SK-N-SH (cell line): ENCODE results near the gene ALG6. TPM values are rescaled to one million over a fixed set of nuclear protein-coding genes. Genes with fewer than 3 reads are reported as not detected.

Experiments
- CTCF ChIA-PET: fragments of 300-600, 350-600 bp; formaldehyde crosslinking; extraction: SDS; loops from one replicate; lab custom pipeline; 2021; lab: Yijun Ruan, JAX
- POLR2A ChIA-PET: fragments of 350-600 bp; sonication (Branson Sonifier 250); formaldehyde crosslinking; extraction: SDS; loops from one replicate; lab custom pipeline; 2020; ENCODE audit warnings: antibody characterized with exemption, inconsistent platforms; lab: Yijun Ruan, JAX
- DNase-seq: peaks from one replicate; pipeline ENCODE4 v3.0.0; 2012
- H2AFZ ChIP-seq: fragments of 200-600 bp; sonication (generic); 2 replicates; pipeline ENCODE4 v1.8.1; 2016; ENCODE audit warnings: antibody characterized with exemption, mild to moderate bottlenecking, low read depth
- H3F3A ChIP-seq: fragments of 200-600 bp; sonication (generic); replicated peaks from 2 replicates; pipeline ENCODE3; 2016; ENCODE audit warnings: antibody characterized with exemption, mild to moderate bottlenecking; ENCODE audit not compliant: insufficient read depth
- H3K27ac ChIP-seq, 2 experiments: fragments of 200-500 bp in 1 of 2; fragments of 200-600 bp in 1 of 2; sonication (Bioruptor generic) in 1 of 2; sonication (generic), shearing (Covaris generic) in 1 of 2; 2 replicates each; pipeline versions ENCODE4 v1.5.1 to v1.6.1; 2014 to 2016; ENCODE audit warnings: low read depth in 2 of 2, inconsistent platforms in 1 of 2, low read length in 1 of 2, mild to moderate bottlenecking in 1 of 2, mixed read lengths in 1 of 2
- H3K27me3 ChIP-seq: fragments of 200-600 bp; sonication (generic), shearing (Covaris generic); 2 replicates; pipeline ENCODE4 v1.6.1; 2016; ENCODE audit warnings: mixed run types; ENCODE audit not compliant: insufficient read depth
- H3K36me3 ChIP-seq, 2 experiments: fragments of 200-500 bp in 1 of 2; fragments of 200-600 bp in 1 of 2; sonication (Bioruptor generic) in 1 of 2; sonication (generic) in 1 of 2; replicated peaks in 1 of 2; 2 replicates each; pipeline versions ENCODE3 to v1.5.1; 2014 to 2016; ENCODE audit warnings: low read length in 1 of 2, mild to moderate bottlenecking in 1 of 2; ENCODE audit not compliant: insufficient read depth in 2 of 2, control insufficient read depth in 1 of 2
- H3K4me1 ChIP-seq, 2 experiments: fragments of 200-500 bp in 1 of 2; fragments of 200-600 bp in 1 of 2; sonication (Bioruptor generic) in 1 of 2; sonication (generic), shearing (Covaris generic) in 1 of 2; 2 replicates each; pipeline versions ENCODE4 v1.5.1 to v1.6.1; 2014 to 2016; ENCODE audit warnings: low read depth in 1 of 2, low read length in 1 of 2, mixed run types in 1 of 2; ENCODE audit not compliant: insufficient read depth in 2 of 2, control insufficient read depth in 1 of 2
- H3K4me2 ChIP-seq: fragments of 200-600 bp; sonication (generic), shearing (Covaris generic); 2 replicates; pipeline ENCODE4 v1.6.1; 2017; ENCODE audit warnings: mixed run types
- H3K4me3 ChIP-seq, 2 experiments: fragments of 200-500 bp in 1 of 2; fragments of 200-600 bp in 1 of 2; sonication (Bioruptor generic) in 1 of 2; sonication (generic), shearing (Covaris generic) in 1 of 2; 2 replicates each; pipeline versions ENCODE4 v1.5.1 to v1.8.1; 2014 to 2016; ENCODE audit warnings: low read depth in 2 of 2, inconsistent platforms in 1 of 2, low read length in 1 of 2, mild to moderate bottlenecking in 1 of 2, mixed read lengths in 1 of 2, moderate library complexity in 1 of 2
- H3K79me2 ChIP-seq: fragments of 200-600 bp; sonication (generic); 2 replicates; pipeline ENCODE4 v1.8.1; 2017; ENCODE audit warnings: mild to moderate bottlenecking; ENCODE audit not compliant: insufficient read depth
- H3K9ac ChIP-seq: fragments of 200-600 bp; sonication (generic); 2 replicates; pipeline ENCODE4 v1.6.1; 2017; ENCODE audit warnings: mixed run types
- H3K9me2 ChIP-seq: fragments of 200-600 bp; sonication (generic); 2 replicates; pipeline ENCODE4 v1.6.1; 2017; ENCODE audit warnings: mixed run types
- H3K9me3 ChIP-seq: fragments of 200-600 bp; sonication (generic); 2 replicates; pipeline ENCODE4 v1.6.1; 2017; ENCODE audit warnings: mixed run types, mild to moderate bottlenecking, moderate library complexity
- H4K20me1 ChIP-seq: fragments of 200-600 bp; sonication (generic); 2 replicates; pipeline ENCODE4 v1.6.1; 2017; ENCODE audit warnings: mild to moderate bottlenecking, mixed run types; ENCODE audit not compliant: insufficient read depth
- CHD2 ChIP-seq: fragments of 150-350 bp; IDR thresholded peaks from 2 replicates; pipeline ENCODE4 v1.6.1; 2018; ENCODE audit warnings: low read length; ENCODE audit not compliant: partially characterized antibody
- CTCF ChIP-seq: fragments of 200-600 bp; sonication (generic); IDR thresholded peaks from 2 replicates; pipeline ENCODE4 v1.6.1; 2017; ENCODE audit warnings: antibody characterized with exemption, mild to moderate bottlenecking, moderate library complexity
- EZH2phosphoT487 ChIP-seq: fragments of 200-600 bp; sonication (generic); IDR thresholded peaks from 2 replicates; pipeline ENCODE4 v1.6.1; 2017; ENCODE audit warnings: low read depth, mixed run types, mild to moderate bottlenecking, antibody characterized with exemption, moderate library complexity, borderline replicate concordance
- FOSL2 ChIP-seq: IDR thresholded peaks from 2 replicates; pipeline ENCODE4 v1.4.0; 2012; ENCODE audit warnings: low read depth, mild to moderate bottlenecking, moderate library complexity, borderline replicate concordance
- FOXM1 ChIP-seq: IDR thresholded peaks from 2 replicates; pipeline ENCODE4 v1.4.0; 2012; ENCODE audit warnings: low read depth, mild to moderate bottlenecking
- GABPA ChIP-seq: IDR thresholded peaks from 2 replicates; pipeline ENCODE4 v1.4.0; 2012; ENCODE audit warnings: low read depth, mild to moderate bottlenecking
- GATA2 ChIP-seq: sonication (generic); formaldehyde crosslinking; IDR thresholded peaks from 2 replicates; pipeline ENCODE4 v1.5.0; 2020; ENCODE audit warnings: mild to moderate bottlenecking, missing genetic modification reagents
- IRF3 ChIP-seq: fragments of 150-350 bp; IDR thresholded peaks from 2 replicates; pipeline ENCODE4 v1.6.1; 2016; ENCODE audit warnings: mild to moderate bottlenecking, low read depth, low read length
- MXI1 ChIP-seq: IDR thresholded peaks from 2 replicates; pipeline ENCODE4 v1.6.1; 2012; ENCODE audit warnings: mild to moderate bottlenecking, low read depth, low read length, improper control_type of control experiment
- RCOR1 ChIP-seq: fragments of 150-350 bp; IDR thresholded peaks from 2 replicates; pipeline ENCODE4 v1.6.1; 2017; ENCODE audit warnings: antibody characterized with exemption, low read length
- REST ChIP-seq: IDR thresholded peaks from 2 replicates; pipeline ENCODE4 v1.6.1; 2012; ENCODE audit warnings: mild to moderate bottlenecking, low read depth, low read length, moderate library complexity
- RXRA ChIP-seq: IDR thresholded peaks from 2 replicates; pipeline ENCODE4 v1.4.0; 2012; ENCODE audit warnings: low read depth, mild to moderate bottlenecking, borderline replicate concordance
- SIN3A ChIP-seq: IDR thresholded peaks from 2 replicates; pipeline ENCODE4 v1.6.1; 2012; ENCODE audit warnings: low read depth, mild to moderate bottlenecking, low read length, moderate library complexity, borderline replicate concordance
- SMC3 ChIP-seq: IDR thresholded peaks from 2 replicates; pipeline ENCODE4 v1.6.1; 2012; ENCODE audit warnings: low read depth, low read length, improper control_type of control experiment
- TCF12 ChIP-seq: IDR thresholded peaks from 2 replicates; pipeline ENCODE4 v1.4.0; 2012
- TEAD4 ChIP-seq: IDR thresholded peaks from 2 replicates; pipeline ENCODE4 v1.4.0; 2012; ENCODE audit warnings: mild to moderate bottlenecking, borderline replicate concordance; ENCODE audit not compliant: insufficient read depth
- USF1 ChIP-seq: IDR thresholded peaks from 2 replicates; pipeline ENCODE4 v1.4.0; 2012; ENCODE audit warnings: low read depth, borderline replicate concordance
- YY1 ChIP-seq: IDR thresholded peaks from 2 replicates; pipeline ENCODE4 v1.4.0; 2012; ENCODE audit warnings: low read depth, mild to moderate bottlenecking
- ZBTB33 ChIP-seq: IDR thresholded peaks from 2 replicates; pipeline ENCODE4 v1.4.0; 2012; ENCODE audit warnings: low read depth, borderline replicate concordance
- WGBS: methylation state at CpG from one replicate; pipeline ENCODE4 v1.1.6; 2017; ENCODE audit warnings: low lambda C conversion rate; 5-methylcytosine and 5-hydroxymethylcytosine counted together
- polyA plus RNA-seq, 3 experiments: library from polyadenylated mRNA; depleted of rRNA; stranded (reverse); fragments of >200 nt; gene quantifications; 2 replicates each; pipeline ENCODE4 v1.2.3, GENCODE V29; 2012

ALG6 gene
- polyA plus RNA-seq, 1 of the 3 experiments (the other 2 are of a cell fraction): 3.8 TPM

- H3K4me2 ChIP-seq: no peak overlapping the region
- no peaks in the 10 kb centered on the region for H4K20me1 ChIP-seq
- H3F3A ChIP-seq: no peaks in the 10 kb centered on the region
- H3K27ac ChIP-seq: no peak overlapping the region
- H3K9me3 ChIP-seq: no peaks in the 10 kb centered on the region
- no peak overlapping the region for H3K4me3 ChIP-seq
- H2AFZ ChIP-seq: no peak overlapping the region
- H3K9ac ChIP-seq: no peak overlapping the region
- H3K36me3 ChIP-seq: no peaks in the 10 kb centered on the region
- H3K79me2 ChIP-seq: no peaks in the 10 kb centered on the region
- ChIA-PET POLR2A (interaction anchor here (0.6 kb wide), 1 partner anchor 96 kb away, joined by 3 read pairs; no protein-coding TSS in a partner anchor), CTCF (interaction anchor here (0.9 to 3.4 kb wide), 2 partner anchors 14 to 22 kb away, joined by 3 to 22 read pairs; no protein-coding TSS in a partner anchor)
- no peaks in the 10 kb centered on the region for H3K9me2 ChIP-seq
- no peaks in the 10 kb centered on the region; the same call in 1 of the 2 replicates for H3K27me3 ChIP-seq
- TF ChIP-seq CHD2 (no peak), IRF3 (no peak), FOXM1 (no peak), SMC3 (no peak), SIN3A (no peak), CTCF (no peak), RCOR1 (no peak), YY1 (no peak), REST (no peak), ZBTB33 (no peak), TCF12 (no peak), MXI1 (no peak), USF1 (no peak), FOSL2 (no peak), GATA2 (CRISPR knock-in tag) (no peak), GABPA (no peak), EZH2phosphoT487 (no peak), TEAD4 (no peak), RXRA (no peak)
- 78% methylated on average over 5 of the region's 5 CpGs for WGBS
- no peaks in the 10 kb centered on the region for H3K4me1 ChIP-seq
- no peak for DNase-seq
These were observed 17.1 kb upstream of the ALG6 start for GRCh38 chr1:63350320-63350719.
